HUDEP-2 (cell line): ENCODE measurements around the gene CLSTN2.
"Not testable (repeated sequence)": the region's sequence is repeated elsewhere in the genome, so short reads cannot be mapped to it uniquely, and the experiment has no call there.

Source experiments
- DNase-seq, 76 experiments: peaks; one replicate each; lab custom pipeline; 2025; ENCODE audit not compliant: unreplicated experiment in 76 of 76; lab: John Stamatoyannopoulos, UW

CLSTN2 gene

DNA sequence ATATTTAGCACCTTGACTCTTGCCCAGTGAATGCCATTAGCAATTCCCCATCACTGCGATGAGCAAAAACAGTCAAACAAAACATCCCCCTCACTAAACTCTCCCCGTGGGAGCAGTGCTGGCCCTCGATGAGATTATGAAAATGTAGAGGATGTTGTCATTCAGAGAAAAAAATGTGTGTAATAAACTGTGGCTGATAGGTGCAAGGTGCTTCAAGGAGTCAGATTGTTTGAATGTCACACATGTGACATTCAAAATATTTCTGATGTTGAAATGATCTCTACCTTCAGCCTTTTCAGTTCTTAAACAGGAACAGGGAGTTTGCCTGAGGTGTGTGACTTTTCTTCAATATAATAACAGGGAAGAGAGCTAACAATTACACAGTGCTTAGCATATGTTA lies 461.1 kb downstream of the CLSTN2 start:
- DNase-seq = no peak

DNA sequence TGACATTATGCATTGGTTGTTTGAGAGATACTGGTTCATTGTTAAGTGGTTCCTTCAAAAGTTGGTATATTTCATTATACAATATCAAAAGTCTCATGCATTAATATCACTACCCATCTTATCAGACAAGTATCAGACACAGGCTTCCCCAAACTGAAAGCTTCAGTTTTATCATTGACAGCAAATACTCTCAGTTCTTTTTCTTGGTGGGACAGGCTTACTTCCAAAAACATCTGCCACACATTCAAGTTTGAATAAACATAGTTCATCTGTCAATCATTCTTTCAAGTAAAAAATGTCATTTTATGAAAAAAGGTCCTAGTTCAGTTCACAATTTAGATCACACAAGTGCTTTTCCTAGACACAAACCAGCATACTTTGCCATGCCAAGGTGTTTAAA lies 462.9 kb downstream of the CLSTN2 start:
- no peak for DNase-seq

DNA sequence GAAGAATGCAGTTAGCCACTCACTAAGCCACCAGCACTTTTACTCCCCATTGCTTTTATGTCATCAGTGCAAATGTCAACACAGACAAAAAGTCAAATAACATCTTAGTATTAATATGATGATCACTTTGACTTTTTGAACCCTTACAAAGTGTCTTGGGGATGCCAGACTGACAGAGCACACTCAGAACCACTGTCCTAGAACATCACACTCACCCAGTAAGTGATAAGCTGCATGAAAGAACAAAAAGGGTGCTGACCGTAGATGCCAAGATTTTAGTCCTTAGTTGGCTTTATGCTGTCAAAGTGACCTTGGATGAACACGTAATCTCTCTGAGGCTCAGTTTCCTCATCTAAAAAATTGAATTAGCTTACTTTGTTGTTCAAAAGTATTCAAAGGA lies 463.4 kb downstream of the CLSTN2 start:
- DNase-seq = no peak

DNA sequence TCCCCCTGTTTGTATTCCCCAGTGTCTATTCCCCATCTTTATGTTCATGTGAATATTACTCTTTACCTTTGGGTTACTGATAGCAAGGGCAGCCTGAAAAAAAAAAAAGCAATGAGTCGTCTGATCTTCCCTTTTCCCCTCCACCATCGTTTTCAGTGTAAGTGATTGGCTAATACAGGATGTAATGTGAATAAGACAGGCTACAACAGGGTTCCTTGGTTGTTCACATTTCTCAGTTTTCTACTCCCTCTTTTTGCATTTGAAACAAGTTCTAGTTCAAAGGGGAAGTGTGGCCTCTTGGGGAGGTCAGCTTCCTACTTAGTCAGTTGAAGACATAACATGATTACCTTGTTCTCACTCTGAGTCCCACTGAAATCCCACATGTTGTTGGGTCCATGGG lies 464.9 kb downstream of the CLSTN2 start:
- DNase-seq = no peak

DNA sequence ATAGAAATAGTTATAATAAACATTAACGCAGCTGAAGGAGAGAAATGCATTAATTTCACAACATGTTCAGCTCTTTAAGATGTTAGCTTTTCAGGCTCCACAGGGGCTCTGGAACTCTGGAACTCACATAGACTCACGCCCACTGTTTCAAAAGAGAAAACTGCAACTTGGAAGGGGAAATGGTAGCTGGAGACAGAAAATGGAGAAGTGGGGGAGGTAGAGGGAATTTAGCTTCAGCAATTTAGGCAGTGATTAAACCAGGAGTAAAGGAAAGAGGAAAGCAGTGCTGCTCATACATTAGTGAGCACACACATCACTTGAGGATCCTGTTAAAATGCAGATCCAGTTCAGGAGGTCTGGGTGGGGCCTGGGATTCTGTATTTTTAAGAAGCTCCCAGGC lies 468.1 kb downstream of the CLSTN2 start:
- DNase-seq = no peak

DNA sequence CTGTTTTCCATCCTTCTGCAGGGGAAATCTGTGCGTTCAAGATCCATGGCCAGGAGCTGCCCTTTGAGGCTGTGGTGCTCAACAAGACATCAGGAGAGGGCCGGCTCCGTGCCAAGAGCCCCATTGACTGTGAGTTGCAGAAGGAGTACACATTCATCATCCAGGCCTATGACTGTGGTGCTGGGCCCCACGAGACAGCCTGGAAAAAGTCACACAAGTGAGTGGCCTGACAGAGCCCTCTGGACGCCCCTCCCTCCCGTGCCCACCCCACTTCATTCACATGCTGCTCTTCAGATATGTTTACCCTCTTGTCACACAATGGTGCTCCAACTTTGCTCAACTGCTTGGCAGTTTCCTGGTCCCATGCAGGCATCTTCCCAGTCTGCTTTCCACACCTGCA lies 468.6 kb downstream of the CLSTN2 start:
- no peak for DNase-seq

DNA sequence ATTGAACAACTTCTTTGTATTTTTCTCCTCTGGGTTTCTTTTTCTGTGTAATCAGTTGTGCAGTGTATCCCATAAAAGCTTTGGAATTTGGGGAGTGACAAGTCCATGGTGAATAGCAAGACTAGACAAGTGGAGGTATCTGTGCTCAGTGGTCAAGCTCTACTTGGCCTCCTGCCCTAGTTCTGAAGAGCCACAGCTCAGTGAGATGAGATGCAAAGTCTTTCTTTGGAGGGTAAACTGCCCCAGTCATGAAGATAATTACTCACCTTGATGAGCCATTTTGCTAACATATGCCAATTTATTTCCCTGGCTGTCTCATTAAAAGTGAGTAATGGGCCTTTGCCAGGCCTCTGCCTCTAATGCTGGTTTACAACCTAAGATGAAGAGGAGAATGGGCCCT lies 471.7 kb downstream of the CLSTN2 start:
- DNase-seq = no peak

DNA sequence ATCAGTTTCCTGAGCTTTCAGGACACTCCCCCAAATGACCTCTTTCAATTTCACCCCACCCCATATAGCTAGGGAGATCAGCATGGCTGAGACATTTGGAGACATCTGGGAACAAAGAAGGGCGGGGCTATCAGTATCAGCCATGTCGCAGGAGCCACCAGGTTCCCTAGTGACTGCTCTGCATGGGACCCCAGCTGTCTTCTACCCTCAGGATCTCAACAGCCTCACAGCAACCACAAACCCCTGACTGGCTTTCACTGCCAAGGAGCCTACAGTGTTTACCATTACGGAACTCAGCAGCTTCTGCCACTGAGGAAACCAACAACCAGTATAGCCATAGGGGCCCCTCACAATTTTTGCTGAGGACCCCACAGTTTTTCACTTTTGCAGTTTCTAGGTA lies 473.3 kb downstream of the CLSTN2 start:
- no peak for DNase-seq

DNA sequence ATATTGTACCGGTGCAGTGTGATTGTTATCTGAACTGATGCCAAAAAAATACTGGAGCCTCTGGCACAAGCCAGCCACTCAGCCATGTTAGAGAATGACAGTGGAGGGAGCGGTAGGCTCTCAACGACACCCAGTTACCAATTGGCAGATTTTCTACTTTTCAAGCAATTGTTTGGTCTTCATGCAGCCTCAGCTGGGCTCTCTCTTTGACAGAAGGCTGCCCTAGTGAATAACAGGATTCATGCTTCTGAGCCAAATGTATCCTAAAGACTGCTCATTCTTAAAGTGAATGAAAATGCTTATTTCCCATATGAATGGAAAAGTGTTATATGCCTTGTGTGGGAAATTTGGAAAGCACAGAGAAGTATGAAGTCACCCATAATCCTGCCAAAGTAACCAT lies 481.7 kb downstream of the CLSTN2 start:
- no peak for DNase-seq

DNA sequence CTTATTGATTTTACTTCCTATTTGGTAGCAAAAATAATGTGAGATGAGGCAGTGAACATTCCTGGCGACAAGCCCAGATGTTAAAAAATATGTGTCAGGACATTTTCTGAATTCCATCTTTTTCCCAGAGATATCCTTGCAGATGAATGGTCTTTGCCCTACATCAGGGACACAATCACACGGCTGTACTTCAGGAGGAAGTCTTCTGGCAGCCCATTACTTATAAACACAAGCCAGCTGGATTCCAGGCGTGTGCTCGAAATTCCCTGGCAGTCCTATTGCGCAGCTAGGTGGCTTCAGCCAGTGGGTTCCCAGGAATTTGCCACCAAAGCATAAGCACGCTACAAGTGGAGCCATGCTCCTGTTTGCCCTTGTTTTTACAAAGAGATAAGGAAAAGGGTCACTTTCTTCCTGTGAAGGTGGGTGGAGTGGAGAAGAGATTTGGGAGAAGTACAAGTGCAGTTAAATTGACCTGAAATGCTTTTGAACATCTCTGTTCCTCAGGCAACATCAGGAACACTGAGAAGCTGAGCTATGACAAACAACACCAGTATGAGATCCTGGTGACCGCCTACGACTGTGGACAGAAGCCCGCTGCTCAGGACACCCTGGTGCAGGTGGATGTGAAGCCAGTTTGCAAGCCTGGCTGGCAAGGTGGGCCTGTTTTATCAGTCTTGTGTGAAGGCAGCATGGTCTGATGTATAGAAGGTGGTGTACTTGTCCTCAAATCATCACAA lies 485.8 kb downstream of the CLSTN2 start:
- DNase-seq = no peak

DNA sequence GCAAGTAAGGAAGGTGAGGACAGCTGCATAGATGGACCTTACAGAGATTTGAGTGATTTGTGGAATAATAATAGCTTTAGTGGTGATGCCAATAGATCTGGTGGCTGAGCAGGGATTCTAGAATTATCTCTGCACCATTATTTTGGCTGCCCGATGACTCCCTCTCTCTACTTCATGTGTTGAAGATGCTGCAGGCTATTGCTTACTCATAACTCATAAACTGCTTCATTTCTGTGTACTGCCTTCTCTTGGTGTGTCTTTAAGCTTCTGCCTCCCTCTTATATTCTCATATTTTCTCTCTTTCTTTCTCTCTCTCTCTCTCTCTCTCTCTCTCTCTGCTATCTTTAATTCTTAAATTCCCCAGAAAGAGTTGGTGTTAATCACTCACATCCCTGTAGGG lies 486.9 kb downstream of the CLSTN2 start:
- DNase-seq = no peak

DNA sequence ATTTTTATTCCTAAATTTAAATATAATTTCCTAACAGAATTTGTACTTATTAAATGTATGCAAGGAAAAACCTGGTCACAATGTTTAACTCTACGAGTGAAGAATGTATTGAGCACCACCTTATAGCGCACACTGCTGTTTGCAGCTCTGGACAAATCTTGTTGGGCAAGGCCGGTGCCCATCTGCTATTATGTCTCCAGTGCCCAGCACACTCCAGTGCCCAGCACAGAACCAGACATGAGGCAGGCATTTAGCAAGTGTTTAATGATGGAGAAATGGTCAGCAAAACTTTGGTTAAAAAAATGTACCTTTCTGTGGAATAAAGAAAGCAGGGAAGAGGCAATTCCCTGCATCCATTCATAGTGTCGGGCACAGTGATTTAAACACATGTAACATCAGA lies 488.2 kb downstream of the CLSTN2 start:
- DNase-seq = no peak

DNA sequence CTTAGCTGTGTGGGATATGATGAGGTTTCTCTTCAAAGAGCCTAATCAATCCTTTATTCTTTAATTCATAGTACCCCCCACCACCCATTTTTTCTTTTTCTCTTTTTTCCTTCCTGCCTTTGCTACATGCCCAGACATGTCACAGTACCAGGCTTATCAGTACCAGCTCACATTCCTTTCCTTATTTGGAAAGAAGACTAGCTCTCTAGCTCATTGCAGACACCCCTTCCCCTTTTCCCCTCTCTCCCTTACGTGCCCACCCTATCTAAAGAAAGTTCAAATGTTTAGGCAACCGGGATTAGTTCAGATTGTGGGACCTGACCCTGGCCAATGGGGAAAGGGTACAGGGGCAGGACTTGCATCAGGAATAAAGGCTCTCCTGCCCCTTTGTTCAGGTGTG lies 488.6 kb downstream of the CLSTN2 start:
- DNase-seq = not testable (repeated sequence)

DNA sequence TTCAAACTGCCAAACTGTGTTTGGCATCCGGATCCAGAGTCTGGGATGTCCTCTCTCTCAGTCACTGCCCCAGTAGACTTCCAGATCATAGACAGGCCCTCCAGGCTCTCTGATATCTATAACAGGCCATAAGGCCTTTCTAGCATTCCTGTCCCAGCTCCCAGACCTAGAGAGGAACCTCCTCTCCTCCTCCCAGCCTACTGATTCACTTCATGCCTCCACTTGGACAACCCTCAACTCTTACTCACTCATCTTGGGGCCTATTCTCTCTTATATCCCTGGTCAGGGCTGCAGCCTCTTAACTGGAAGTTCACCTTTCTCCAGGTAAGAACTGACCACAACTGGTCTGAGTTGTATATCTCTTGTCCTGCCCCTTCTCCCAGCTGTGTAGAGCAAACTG lies 489.2 kb downstream of the CLSTN2 start:
- DNase-seq = no peak

DNA sequence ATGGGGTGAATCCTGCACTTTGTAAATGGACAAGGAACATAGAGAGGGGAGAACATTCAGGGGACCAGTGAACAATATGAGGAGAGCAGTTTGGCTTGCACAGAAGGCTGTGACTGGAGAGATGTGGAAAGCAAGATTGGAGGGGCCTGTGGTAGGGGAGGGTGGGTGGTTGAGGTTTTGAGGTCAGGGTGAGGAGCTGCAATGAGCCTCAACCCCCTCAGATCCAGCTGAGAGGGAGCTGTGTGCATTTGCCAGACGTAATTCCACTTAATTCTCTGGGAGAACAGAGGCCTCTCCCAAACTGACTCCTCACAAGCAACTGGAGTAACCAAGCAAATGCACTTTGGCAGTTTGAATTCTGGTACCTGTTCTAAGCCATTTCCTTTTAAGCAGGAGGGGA lies 489.7 kb downstream of the CLSTN2 start:
- DNase-seq = no peak

DNA sequence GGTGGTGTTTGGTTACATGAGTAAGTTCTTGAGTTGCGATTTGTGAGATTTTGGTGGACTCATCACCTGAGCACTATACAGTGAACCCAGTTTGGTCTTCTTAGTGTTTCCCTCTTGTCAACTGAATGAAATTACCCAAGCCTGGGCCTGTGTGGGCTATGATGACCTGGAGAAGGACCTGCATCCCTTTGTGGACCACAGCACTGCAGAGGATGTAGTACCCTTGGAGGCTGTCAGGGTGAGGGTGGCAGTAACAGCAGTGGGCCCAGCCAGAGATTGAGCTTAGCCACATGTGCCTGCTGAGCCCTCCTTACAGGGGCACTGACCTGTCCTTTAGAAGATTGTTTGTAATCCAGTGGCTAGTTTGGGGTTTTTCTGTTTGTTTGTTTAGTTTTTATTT lies 492.8 kb downstream of the CLSTN2 start:
- no peak for DNase-seq

DNA sequence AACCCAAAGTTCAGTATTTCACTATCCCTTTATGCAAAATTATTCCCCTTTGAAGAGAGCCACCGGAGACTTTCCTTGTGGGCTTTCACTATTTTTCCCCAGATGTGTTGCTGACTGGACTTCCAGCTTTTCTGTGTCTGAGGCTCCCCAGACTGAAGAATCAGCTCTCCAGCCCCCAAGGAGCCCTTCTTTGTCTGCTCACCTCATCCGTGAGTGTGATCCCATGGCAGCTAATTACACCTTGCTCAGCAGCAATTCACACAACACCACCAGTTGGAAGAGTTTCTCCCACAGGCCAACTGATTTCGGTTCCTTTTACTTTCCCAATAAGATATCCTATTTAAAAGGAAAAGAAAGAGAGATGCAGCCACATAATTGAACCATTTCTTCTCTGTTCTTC lies 493.4 kb downstream of the CLSTN2 start:
- DNase-seq = no peak

DNA sequence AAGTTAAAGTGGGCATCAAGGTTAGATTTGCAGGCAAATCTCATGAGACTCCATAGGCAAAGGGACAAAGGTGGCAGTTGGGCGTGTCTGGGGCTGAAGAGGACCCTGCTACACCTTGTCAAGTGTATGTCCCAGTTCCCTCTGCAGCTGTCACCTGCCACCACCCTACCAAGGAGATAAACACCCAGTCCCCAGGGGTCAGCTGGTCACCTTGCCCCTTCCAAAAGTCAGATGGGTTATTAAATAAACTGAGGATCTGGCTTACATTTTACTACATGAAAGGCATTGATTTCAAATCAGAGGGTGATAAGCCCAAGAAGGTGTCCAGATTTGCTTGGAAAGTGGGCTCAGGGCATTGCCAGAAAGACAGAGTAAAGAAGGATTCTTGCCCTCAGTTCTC lies 494.8 kb downstream of the CLSTN2 start:
- no peak for DNase-seq

DNA sequence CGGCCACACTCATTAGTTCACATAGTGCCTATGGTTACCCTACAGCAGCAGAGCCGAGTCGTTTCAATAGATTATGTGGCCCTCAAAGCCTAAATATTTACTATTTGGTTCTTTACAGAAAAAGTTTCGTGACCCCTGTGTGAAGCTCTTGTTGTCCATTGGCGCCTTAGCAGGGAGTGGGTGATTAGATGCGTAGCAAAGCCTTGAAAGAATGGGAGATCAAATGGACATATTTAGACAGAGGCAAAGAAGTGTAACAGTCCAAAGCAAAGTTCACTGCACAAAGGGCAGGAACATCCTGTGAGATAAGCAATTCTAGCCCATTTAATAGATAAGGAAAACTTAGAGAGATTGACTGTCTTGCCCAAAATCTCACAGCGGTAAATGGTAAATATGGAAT lies 495.5 kb downstream of the CLSTN2 start:
- no peak for DNase-seq

DNA sequence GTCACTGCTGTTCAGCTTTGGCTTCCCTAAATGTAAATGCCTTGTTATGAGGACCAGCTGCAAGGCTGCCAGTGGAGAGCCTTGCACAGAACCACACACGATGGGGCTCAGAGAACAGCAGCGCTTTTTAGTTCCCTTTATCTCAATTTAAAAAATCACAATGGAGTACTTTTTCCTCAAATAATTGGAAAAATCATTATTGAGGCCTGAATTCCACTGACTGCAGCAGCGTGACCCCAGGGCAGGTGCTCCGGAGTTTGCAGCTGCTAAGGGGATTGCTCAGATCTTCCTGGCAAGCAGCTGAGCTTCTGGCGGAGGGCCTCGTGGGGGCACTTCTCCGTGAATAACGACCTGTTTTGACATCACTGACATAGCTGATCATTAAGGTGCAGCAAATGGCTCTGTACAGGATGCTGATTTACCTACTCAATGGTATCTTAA lies 497.3 kb downstream of the CLSTN2 start:
- no peak for DNase-seq

DNA sequence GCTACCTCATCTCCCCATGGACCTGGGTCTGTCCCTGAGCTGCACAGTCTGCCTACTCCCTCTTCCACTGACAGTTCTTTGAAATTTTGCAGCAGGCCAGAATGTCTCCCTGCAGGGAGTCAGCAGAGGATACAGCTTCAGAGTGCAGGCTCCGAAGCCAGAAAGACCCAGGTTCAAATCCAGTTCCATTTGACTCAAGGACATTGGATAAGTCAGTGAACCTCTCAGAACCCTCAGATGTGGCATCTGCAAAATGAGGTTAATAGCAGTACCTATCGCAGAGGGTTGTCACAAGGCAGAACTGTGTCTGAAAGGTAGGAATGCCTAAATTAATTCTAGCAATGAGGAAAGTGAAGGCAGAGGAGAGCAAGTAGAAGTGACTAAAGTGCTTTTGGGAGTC lies 498.4 kb downstream of the CLSTN2 start:
- no peak for DNase-seq

DNA sequence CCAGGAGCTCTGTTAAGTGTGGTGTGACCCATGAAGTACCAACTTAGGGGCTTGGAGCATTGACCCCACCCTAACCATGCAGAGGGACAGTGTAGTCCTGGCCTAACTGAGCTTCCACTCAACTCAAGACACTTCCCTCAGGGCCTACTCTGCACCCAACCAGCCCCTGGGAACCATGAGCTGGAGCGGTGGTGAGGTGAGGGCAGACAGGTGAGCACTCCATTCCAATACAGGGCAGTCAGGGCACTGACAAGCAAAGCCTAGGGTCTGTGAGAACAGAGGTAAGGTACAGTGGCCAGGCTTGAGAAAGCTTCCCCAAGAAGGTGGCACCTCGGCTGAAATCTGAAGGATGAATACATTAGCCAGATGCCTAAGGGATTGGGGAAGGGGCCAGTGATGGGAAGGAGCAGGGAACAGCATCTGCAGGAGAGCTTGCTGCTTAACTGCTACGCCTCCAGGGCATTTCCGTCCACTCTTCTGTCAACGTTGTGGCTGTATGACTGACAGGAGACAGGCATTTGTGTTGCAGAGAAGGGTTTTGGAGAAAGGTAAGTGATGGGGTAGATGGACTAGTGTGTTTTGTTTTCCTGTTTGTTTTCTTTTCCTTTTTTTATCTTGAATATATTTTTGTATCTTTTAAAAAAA lies 499.4 kb downstream of the CLSTN2 start:
- no peak for DNase-seq

DNA sequence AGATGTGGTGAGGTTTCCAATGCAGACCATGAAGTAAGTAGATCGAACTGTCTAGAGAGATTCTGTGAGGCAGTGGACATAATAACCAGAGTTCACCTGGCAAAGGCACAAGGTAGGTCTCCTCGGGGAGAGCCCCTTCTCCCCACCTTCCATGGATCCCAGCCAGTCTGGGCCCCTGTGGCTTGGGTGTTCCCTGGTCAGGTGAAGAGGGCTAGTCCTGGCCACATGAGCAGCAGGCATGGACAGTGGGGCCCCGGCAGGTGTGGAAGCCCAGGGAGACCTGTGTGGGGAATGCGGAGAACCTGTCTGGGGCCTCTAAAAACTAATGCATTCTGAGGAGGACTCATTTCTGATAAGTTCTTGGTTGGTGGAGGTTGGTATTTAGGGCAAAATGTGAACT lies 501.4 kb downstream of the CLSTN2 start:
- DNase-seq = no peak
